Transverse colon (tissue), 4 donors: ENCODE results near the gene PARVA.

Source experiments
- EP300 ChIP-seq: sonication (generic); formaldehyde crosslinking; IDR thresholded peaks from one replicate; pipeline ENCODE4 v1.6.1; 2017; ENCODE audit warnings: antibody characterized with exemption, low read depth
- POLR2A ChIP-seq: fragments of 450-650 bp; IDR thresholded peaks from one replicate; pipeline ENCODE4 v1.6.1; 2016; ENCODE audit warnings: antibody characterized with exemption, mild to moderate bottlenecking, moderate library complexity
- POLR2AphosphoS5 ChIP-seq, 3 donors: sonication (generic); formaldehyde crosslinking; IDR thresholded peaks; one replicate each; pipeline ENCODE4 v1.6.1; 2016; ENCODE audit warnings: antibody characterized with exemption in 3 of 3
- TF ChIP-seq, protein P1 (sequence below), 5 experiments: fragments of 200-600 bp in 3 of 5; fragments of 450-650 bp in 2 of 5; sonication (generic) in 3 of 5; IDR thresholded peaks; 1 replicate in 2 of 5; 2 replicates in 3 of 5; pipeline ENCODE4 v1.5.1; 2016 to 2017; ENCODE audit warnings: antibody characterized with exemption in 5 of 5, inconsistent platforms in 3 of 5, mild to moderate bottlenecking in 2 of 5, moderate library complexity in 1 of 5

DNA sequence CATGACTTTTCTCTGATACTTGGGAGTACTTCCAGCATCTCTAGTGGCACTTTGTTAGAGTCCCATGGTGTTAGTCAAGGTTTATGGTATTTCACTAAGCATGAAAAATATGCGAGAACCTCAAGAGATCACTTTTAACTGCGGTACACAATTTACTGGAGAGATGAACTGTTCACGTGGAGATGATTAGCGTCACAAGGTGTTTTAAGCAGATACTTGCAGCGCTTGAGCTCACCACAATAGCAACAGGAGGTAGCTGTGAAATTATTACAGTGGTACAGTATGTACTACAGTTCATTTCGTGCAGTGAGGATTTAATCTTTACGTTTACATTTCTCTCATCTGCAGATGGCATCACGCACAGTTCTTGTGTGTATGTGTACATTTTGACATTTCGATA lies 4.5 kb downstream of the PARVA start:
- no peak for TF ChIP-seq POLR2A
- TF ChIP-seq POLR2AphosphoS5 (IDR thresholded peaks at IDR 0.05) = peak in 2 of 3 donors; percentile 36 to 45
- TF ChIP-seq, protein P1, sequence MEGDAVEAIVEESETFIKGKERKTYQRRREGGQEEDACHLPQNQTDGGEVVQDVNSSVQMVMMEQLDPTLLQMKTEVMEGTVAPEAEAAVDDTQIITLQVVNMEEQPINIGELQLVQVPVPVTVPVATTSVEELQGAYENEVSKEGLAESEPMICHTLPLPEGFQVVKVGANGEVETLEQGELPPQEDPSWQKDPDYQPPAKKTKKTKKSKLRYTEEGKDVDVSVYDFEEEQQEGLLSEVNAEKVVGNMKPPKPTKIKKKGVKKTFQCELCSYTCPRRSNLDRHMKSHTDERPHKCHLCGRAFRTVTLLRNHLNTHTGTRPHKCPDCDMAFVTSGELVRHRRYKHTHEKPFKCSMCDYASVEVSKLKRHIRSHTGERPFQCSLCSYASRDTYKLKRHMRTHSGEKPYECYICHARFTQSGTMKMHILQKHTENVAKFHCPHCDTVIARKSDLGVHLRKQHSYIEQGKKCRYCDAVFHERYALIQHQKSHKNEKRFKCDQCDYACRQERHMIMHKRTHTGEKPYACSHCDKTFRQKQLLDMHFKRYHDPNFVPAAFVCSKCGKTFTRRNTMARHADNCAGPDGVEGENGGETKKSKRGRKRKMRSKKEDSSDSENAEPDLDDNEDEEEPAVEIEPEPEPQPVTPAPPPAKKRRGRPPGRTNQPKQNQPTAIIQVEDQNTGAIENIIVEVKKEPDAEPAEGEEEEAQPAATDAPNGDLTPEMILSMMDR (IDR thresholded peaks at IDR 0.05) = no peak
- peak; percentile 97 for TF ChIP-seq EP300
